Right atrium auricular region (tissue), 2 donors: ENCODE measurements around the gene GRN. TPM values are rescaled to one million over a fixed set of nuclear protein-coding genes. Genes with fewer than 3 reads are reported as not detected.

Experiments
- DNase-seq: peaks from one replicate; pipeline ENCODE4 v3.0.0-alpha.2; 2019; ENCODE audit warnings: low spot score
- H3K27ac ChIP-seq, 2 donors: fragments of 200-600 bp; sonication (generic); 1 replicate in 1 of 2; 2 replicates in 1 of 2; pipeline ENCODE4 v1.5.1; 2016 to 2019
- H3K27me3 ChIP-seq, 2 donors: fragments of 200-600 bp; sonication (generic); one replicate each; pipeline versions ENCODE4 v1.5.1 to v1.6.0; 2017 to 2019
- H3K36me3 ChIP-seq: fragments of 200-600 bp; sonication (generic); one replicate; pipeline ENCODE4 v1.5.1; 2016
- H3K4me1 ChIP-seq, 2 donors: fragments of 200-600 bp; sonication (generic); one replicate each; pipeline versions ENCODE4 v1.5.1 to v1.6.0; 2017 to 2019
- H3K4me3 ChIP-seq, 2 donors: fragments of 200-600 bp; sonication (generic); 1 replicate in 1 of 2; 2 replicates in 1 of 2; pipeline ENCODE4 v1.5.1; 2017 to 2019; ENCODE audit warnings: mild to moderate bottlenecking in 1 of 2, moderate library complexity in 1 of 2
- H3K9me3 ChIP-seq, 2 donors: fragments of 200-600 bp; sonication (generic); one replicate each; pipeline ENCODE4 v1.5.1; 2019
- total RNA-seq, 2 donors: library from RNA; depleted of rRNA; stranded (reverse); fragments of >200 nt; gene quantifications; one replicate each; pipeline ENCODE4 v1.1.0, GENCODE V29; 2016
- TF ChIP-seq, protein P1 (sequence below), 2 donors: fragments of 200-600 bp; sonication (generic); IDR thresholded peaks; one replicate each; pipeline ENCODE4 v1.5.1; 2019; ENCODE audit warnings: antibody characterized with exemption in 2 of 2

GRN gene
- total RNA-seq, 2 donors from 2014 or later, result 258 to 290 TPM

DNA sequence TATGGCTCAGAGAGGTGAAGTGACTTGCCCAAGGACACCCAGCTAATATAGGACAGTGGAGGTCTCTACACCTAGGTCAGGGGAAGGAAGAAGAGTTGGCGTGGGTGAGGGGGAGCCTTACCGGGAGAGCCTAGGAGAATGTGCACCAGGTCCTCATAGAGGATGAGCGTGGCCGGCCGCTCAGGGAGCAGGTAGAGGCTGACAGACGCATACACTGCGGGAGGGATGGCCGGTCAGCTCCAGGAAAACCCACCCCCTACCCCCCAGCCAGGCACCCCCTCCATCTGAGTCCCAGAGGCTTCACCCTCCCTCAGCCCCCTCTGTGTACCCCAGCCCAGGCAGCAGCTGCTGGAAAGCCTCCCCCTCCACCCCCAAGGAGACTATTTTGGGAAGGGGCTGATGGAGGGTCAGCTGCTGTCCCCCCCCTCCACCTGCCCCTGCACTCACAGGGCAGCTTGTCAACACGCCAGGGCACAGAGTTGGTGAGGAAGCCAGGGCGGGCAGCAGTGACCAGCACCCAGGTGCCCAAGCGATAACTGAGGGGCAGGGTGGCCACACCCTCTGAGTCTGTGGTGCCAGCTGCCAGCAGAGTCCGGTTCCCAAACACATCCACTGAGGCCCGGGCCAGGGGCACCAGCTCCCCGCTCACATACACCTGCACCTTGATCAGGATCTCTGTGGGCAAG is 14.5 kb downstream of the GRN start:
- Histone ChIP-seq H3K27ac (no peak overlapping the region), H3K4me1 (peaks cover 0 to 31% of the 10 kb centered on the region in 2 donors), H3K9me3 (no peaks in the 10 kb centered on the region), H3K36me3 (no peaks in the 10 kb centered on the region), H3K4me3 (no peak overlapping the region), H3K27me3 (no peaks in the 10 kb centered on the region)
- no peak for DNase-seq
- TF ChIP-seq, protein P1, sequence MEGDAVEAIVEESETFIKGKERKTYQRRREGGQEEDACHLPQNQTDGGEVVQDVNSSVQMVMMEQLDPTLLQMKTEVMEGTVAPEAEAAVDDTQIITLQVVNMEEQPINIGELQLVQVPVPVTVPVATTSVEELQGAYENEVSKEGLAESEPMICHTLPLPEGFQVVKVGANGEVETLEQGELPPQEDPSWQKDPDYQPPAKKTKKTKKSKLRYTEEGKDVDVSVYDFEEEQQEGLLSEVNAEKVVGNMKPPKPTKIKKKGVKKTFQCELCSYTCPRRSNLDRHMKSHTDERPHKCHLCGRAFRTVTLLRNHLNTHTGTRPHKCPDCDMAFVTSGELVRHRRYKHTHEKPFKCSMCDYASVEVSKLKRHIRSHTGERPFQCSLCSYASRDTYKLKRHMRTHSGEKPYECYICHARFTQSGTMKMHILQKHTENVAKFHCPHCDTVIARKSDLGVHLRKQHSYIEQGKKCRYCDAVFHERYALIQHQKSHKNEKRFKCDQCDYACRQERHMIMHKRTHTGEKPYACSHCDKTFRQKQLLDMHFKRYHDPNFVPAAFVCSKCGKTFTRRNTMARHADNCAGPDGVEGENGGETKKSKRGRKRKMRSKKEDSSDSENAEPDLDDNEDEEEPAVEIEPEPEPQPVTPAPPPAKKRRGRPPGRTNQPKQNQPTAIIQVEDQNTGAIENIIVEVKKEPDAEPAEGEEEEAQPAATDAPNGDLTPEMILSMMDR (IDR thresholded peaks at IDR 0.05), result no peak

DNA sequence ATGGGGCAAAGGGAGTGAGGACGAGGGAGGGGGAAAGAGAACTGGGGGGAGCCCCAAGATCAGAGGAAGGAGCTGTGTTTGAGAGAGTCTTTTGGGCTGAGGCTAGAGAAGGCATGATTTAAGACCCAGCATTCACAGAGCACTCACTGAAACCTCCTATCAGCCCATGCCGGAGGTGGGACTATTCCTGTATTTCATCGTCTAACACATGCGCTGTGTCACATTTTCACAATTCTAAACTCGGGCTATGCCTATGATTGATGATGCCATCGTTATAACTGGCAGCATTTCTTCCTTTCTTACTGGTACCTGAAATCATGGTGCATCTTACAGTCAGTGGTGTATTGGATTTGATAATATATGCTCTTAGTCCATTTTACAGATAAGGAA is 15.0 kb downstream of the GRN start:
- Histone ChIP-seq H3K9me3 (no peaks in the 10 kb centered on the region), H3K4me1 (peaks cover 0 to 31% of the 10 kb centered on the region in 2 donors), H3K27ac (no peak overlapping the region), H3K4me3 (no peak overlapping the region), H3K27me3 (no peaks in the 10 kb centered on the region), H3K36me3 (no peaks in the 10 kb centered on the region)
- TF ChIP-seq, protein P1 (IDR thresholded peaks at IDR 0.05), result no peak
- DNase-seq, result no peak

DNA sequence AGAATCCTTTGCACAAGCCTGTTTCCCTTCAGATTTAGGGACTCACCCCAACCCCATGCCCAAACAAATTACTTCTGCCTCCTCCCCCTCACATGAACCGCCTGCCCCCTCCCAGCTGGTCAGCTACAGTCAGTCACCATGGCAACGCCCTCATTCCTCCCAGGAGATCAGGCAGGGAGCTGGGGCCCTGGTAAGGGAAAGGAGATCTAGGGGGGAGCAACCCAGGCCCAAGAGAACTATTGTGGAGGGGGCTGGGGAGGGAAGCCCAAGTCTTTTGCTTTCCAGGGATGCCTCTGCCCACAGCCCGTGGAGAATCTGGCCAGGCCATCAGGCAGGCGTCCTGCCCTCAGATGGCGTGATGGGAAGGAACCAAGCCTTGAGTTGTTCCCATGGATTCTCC is 15.7 kb downstream of the GRN start:
- no peak for DNase-seq
- TF ChIP-seq, protein P1 (IDR thresholded peaks at IDR 0.05), result no peak
- H3K36me3 ChIP-seq, result no peaks in the 10 kb centered on the region
- no peak overlapping the region for H3K4me3 ChIP-seq
- H3K4me1 ChIP-seq, result peaks cover 0 to 31% of the 10 kb centered on the region in 2 donors
- no peaks in the 10 kb centered on the region for H3K9me3 ChIP-seq
- no peaks in the 10 kb centered on the region for H3K27me3 ChIP-seq
- H3K27ac ChIP-seq, result no peak overlapping the region

DNA sequence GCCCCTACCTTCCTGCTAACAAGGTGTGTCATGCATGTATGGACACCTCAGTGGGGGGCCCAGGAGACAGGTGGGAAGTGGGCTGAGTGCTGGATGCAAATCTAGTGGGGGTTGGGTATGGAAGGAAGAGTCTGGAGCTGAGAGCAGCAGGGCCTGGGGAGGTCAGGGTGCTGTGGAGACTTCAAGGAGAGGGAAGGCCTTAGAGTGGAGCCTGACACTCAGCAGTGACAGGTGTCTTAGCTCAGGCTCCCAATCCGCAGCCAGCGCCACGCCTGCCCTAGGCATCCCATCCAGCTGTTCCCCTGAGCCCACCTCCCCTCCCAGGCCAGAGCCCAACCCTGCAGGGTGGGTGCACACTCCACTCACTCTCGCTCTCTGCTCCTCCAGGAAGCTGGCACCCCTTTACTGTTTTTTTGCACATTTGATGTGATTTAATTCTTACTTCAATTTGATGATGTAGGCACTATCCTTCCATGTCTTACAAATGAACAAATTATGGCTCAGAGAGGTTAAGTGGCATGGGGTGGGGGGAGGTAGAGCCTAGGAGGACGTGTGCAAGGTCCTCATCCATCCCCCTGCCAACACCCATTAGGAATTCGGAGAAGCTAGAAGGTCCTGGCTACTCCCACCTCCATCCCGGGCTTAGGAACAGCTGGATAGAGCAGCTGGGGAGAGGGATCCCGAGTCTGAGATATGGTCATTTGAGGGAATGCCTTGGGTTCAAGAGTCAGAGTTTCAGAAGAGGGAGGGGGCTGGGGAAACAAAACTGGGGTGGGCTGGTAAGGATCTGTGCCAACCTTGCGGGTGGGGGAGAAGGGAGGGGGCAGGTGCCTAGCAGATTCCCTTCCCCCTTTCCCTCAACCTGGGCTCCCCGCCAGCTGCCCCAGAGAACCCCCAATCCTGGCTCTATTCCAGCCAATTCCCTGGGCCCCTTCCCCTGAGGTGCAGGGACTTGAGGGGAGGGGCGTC is 16.5 kb downstream of the GRN start:
- Histone ChIP-seq H3K27me3 (no peaks in the 10 kb centered on the region), H3K4me1 (peaks cover 0 to 31% of the 10 kb centered on the region in 2 donors), H3K36me3 (no peaks in the 10 kb centered on the region), H3K9me3 (no peaks in the 10 kb centered on the region), H3K4me3 (no peak overlapping the region), H3K27ac (no peak overlapping the region)
- no peak for DNase-seq
- TF ChIP-seq, protein P1 (IDR thresholded peaks at IDR 0.05), result no peak

DNA sequence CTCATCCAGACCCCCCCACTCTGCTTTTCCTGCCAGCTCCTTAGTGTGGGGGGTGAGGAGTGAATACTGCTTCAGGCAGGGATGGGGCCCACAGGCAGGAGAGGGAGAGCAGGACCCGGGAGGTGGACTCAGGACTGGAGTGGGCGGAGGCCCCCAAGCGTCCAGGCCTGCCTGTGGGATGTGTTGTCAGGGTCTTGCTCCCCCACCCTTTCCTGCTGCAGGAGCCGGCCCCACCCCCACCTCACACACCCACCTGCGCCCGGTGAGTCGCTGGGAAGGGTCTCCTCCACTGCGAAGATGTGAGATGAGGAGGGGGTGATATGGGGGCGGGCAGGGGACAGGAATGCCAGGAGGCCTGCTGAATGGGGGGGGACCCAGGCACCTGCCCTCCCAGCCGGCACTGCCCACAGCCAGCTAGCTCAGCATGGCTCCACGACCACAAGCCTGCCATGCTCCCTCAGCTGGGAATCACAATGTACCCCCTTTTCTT is 17.4 kb downstream of the GRN start:
- Histone ChIP-seq H3K27me3 (no peaks in the 10 kb centered on the region), H3K36me3 (no peaks in the 10 kb centered on the region), H3K27ac (no peak overlapping the region), H3K4me3 (peak overlapping the region in 1 of 2 donors; percentile 63), H3K9me3 (no peaks in the 10 kb centered on the region), H3K4me1 (peaks cover 0 to 31% of the 10 kb centered on the region in 2 donors)
- TF ChIP-seq, protein P1 (IDR thresholded peaks at IDR 0.05), result no peak
- DNase-seq, result no peak
